ENCODE data around the gene CLDND2.

DNA sequence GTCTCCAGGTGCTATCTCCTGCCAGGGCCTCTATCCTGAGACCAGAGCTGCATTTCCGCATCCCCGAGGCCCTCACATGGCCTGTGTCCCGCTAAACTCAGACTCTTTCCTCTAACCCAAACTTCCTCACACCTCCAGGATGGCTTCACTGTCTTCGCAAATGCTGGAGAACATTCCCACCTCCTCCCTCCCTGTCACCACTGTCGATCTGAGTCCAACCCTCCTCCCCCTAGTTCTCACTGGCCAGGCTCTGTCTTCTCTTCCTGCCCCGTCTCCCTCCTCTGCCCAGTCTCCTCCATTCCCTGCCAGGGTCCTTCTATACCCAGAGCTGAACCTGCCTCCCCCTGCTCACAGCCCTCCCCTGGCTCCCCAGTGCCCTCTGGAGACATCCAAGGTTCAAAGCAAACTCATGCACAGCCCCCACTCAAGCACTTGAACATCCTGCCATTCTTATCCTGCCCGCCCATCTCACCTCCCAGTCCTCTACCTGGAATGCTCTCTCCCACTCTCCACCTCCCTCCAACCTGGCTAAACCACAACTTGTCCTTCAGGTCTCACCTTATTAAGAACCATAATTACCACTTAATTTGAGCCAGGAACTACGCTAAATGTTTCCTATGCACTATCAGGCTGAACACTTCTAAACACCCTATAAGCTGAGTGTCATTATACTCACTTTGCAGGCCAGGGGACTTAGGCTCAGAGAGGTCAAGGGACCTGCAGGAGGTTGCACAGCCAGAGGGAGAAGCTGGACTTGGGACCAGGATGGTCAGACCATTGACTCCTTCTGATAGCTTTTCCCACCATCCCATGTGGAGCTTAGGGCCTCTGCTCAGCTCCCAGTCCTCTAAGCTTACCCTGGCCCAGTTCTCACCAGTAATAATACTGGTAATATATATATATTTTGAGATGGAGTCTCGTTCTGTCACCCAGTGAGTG lies 25.9 kb downstream of the CLDND2 start:
- no peak for TF ChIP-seq SMC3 (IDR thresholded peaks at IDR 0.05; ENCODE audit: low read depth, low read length)
- no peak for TF ChIP-seq BHLHE40 (IDR thresholded peaks at IDR 0.05; ENCODE audit: low read depth, low read length)
